Activated CD4-positive, alpha-beta T cell treated with anti-CD3 and anti-CD28 coated beads, Interleukin-2, Interleukin-6, amounts not matched to agents 100 ng/mL and 50 ng/mL, durations not matched to agents 16 hours and 8 hours (primary cell): ENCODE data around the gene SLC35F5.
A peak's percentile ranks its signal among the peaks of the same experiment; 100 is the strongest.
"Not testable (repeated sequence)": the region's sequence is repeated elsewhere in the genome, so short reads cannot be mapped to it uniquely, and the experiment has no call there.

ENCODE experiments used
- DNase-seq: peaks from one replicate; pipeline ENCODE4 v3.0.0-alpha.2; 2020

Gene SLC35F5

GRCh38 chr2:113755835-113756354 is 547 bp downstream of the SLC35F5 start:
- peak; percentile 48 for DNase-seq

DNA sequence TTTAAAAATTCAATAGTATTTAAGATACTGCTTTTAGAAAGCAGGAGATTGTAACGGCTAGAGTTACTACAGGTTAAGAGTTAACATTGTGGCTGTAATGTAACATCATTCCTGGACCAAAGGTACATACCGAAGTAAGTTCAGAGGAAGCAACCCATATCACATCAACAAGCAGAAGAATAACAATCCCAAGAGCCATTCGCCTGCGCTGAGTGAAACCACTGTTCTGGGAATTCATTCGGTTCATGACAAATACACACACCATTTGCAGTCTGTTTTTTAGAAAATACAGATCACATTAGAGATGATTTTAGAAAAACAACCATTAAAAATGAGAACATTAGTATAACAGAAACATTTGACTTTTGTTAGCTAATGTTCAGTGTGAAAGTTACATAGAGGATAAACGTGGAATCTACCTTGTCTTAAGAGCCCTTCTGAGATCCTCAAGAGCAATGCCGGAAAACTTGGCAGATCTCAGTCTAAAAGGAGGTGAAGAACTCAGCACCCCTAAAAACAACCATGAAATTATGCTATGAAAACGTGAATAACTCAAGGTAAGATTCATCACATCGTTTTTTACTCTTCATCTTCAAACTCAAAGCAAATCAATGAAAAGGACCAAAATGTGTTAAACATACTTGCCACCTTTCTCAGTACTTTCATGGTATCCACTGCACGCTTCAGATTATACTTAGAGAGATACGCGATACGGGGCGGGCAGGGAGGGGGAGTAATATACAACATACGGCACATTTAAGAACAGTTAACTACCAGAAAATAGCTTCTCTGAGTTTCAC is 1.2 kb downstream of the SLC35F5 start:
- DNase-seq: peak; percentile 6

GRCh38 chr2:113754160-113754559 is 2.3 kb downstream of the SLC35F5 start:
- DNase-seq: no peak

- DNase-seq: no peak
Measured at GRCh38 chr2:113750385-113750784, 6.1 kb downstream of the SLC35F5 start.

DNA sequence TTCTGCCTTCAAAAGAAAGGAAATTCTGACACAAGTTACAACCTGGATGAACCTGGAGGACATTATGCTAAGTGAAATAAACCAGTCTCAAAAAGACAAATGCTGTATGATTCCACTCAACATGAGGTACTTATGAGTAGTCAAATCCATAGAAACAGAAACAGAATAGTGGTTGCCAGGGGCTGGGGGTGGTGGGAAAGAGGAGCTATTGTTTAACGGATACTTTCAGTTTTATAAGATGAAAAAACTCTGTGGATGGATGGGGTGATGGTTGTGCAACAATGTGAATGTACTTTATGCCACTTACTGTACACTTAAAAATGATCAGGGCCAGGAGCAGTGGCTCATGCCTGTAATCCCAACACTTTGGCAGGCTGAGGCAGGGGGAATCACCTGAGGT is 15.4 kb downstream of the SLC35F5 start:
- no peak for DNase-seq

DNA sequence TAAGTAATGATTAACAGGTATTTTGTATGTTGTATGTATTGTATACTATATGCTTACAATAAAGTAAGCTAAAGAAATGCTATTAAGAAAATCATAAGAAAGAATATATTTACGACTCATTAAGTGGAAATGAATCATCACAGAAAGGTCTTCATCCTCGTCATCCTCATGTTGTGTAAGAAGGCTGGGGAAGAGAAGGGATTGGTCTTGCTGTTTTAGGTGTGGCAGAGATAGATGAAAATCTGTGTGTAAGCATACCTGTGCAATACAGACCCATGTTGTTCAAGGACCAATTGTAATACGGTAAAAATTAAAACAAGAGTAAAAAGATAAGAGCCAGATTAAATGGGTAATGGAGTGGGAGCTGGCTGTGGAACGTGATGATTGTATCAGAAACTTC is 16.6 kb downstream of the SLC35F5 start:
- DNase-seq: no peak

GRCh38 chr2:113734185-113734584 is 22.3 kb downstream of the SLC35F5 start:
- DNase-seq: peak; percentile 33

DNA sequence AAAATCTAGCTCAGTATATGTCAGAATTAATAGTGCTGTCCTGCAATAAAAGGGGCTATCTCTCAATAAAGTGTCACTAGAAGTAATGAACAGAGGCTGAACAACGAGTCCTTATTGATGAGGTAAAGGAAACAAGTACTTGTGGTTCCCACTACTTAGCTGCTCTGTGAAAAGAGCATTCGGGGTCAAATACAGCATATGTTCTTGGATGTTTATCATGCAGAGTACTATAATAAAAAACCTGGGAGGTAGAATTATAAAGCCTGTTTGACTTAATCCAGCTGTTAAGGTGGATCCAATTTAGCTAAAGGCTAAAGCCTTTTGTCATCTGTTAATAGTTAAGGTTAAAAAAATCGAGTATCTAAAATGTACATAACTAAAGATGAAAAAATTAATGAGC is 32.4 kb downstream of the SLC35F5 start:
- no peak for DNase-seq

- no peak for DNase-seq
Measured at GRCh38 chr2:113723411-113723810, 33.0 kb downstream of the SLC35F5 start.

DNA sequence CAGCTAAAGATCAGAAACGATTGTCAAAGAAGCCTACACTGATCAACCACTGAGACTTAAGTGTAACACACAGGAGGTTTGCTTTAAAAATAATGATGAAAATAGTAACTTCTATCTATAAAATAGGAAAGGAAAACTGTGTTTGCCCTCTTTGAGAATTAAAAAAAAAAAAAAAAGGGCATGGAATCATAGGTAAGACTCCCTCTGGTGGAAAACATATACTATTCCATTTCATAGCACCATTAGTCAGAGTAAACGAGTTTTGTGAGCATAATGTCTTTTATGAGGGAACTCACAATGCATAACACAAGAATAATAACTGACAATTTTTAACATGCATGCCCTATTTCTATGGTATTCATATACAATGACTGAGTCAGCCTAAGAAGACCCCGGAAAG is 36.3 kb downstream of the SLC35F5 start:
- DNase-seq: no peak

DNA sequence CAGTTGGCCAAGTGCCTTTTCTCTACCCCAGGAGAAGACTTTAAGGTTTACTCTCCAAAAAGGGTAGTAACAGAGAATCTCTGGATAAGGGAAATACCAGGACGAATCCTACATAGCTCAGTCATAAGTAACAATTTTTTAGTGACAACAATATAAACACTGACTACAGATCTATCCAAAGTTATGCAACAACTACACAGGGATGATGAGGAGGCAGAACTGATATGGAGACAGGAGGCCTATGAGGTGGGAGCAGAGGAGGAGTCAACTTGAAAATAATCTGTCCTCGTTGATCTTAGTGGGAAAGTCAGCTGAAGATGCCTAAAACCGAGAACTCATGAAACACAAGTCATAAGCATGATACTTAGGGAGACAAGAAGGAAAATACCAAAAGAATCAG is 40.2 kb downstream of the SLC35F5 start:
- no peak for DNase-seq

- no peak for DNase-seq
Measured at GRCh38 chr2:113712941-113713340, 43.5 kb downstream of the SLC35F5 start.

DNA sequence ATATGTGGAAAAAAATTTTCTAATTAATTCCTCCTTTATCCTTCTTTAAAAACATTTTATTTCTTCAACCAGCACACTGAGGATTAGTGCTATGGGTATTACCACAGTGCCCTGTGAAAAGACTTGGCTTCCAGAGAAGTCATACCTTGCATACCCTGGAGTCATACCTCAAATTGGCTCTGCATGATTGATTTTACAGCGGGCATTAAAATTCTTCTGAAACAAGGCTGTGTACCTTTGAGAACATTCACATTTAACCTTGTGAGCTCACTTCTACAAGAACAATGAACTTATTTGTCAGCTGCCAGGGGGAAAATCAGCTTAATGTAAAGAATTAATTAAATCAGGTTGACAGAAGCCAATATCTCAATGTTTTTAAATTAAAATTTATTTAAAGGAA is 44.6 kb downstream of the SLC35F5 start:
- DNase-seq: no peak

DNA sequence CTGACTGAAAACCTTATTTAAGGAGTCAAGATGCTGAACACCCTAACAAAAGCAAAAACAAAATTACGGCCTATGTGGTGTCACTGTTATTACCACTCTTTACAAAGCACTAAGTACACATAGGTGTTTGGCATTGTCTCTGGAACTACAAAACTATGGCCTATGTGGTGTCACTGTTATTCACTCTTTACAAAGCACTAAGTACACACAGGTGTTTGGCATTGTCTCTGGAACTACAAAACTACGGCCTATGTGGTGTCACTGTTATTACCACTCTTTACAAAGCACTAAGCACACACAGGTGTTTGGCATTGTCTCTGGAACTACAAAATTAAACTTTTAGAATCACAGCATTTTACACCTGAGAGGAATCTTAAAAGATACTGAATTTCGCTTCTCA is 47.4 kb downstream of the SLC35F5 start:
- DNase-seq: no peak

GRCh38 chr2:113707106-113707505 is 49.3 kb downstream of the SLC35F5 start:
- no peak for DNase-seq

DNA sequence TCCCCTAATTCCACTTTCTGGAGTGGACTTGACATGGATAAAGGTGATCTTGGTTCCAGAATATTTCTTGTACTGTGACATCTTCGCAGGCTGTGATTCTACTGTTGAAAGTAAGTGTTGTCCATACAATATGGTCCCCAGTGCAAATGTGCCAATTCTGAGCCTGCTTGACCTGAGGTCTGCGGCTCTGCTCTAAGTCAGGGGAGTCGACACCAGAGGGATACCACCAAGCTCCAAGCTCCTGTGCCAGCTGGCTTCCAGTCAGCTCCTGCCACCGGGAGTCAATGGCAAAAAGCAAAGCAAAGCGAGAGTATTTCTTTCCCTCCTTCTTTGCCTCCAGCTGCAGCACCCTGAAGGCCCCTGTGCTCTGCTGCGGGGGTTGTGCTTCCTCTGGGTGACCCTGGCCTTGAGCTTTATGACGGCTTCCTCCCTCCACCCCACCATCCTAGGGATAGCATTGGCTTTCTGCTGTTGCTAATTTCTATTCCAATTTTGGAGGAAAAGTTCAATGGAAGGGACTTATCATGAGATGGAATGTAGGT is 50.4 kb downstream of the SLC35F5 start:
- no peak for DNase-seq

- not testable (repeated sequence) for DNase-seq
Measured at GRCh38 chr2:113704300-113704993, 52.0 kb downstream of the SLC35F5 start.

- DNase-seq: no peak
Measured at GRCh38 chr2:113703386-113704299, 52.8 kb downstream of the SLC35F5 start.

DNA sequence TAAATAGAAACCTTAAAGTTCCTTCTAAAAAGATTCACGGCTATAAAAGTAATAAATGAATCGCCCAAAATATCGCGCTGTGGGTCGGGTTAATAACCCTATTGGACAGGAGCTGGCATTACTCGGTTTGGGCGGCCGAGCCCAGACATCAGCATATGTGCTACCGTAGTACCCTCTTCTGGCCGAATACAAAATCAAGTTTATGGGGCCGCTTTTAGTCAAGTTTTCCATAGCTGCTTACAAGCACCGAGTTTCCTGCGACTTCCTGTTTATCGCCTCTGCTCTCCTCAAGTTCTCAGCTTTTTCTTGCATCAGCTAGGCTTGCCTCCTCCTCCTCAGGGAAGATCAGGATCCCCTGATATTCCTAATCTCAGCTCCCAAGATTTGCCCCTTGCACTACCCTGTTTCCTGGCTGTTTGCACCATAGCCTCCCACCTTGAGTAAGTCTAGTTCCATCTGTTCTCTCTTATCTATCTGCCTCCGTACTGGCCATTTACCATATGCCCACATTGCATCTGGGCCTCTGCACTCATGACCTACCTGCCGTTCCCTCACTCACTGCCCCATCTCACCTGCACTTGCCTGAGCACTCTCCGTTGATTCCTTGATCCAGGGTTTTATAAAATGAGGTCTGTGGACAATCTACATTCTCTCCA is 56.1 kb downstream of the SLC35F5 start:
- DNase-seq: peak; percentile 78

- DNase-seq: peak; percentile 57
Measured at GRCh38 chr2:113698892-113699447, 57.5 kb downstream of the SLC35F5 start.

- not testable (repeated sequence) for DNase-seq
Measured at GRCh38 chr2:113698251-113698650, 58.2 kb downstream of the SLC35F5 start.

- no peak for DNase-seq
Measured at GRCh38 chr2:113697516-113697915, 58.9 kb downstream of the SLC35F5 start.
